ENCODE results near the gene GTF2A2.

Gene GTF2A2

GRCh38 chr15:59594991-59595390, 62.3 kb downstream of the GTF2A2 start:
- no peak overlapping the region for H3K27ac Mint-ChIP-seq
- H3K4me3 Mint-ChIP-seq: no peak overlapping the region
- H3K9me3 Mint-ChIP-seq: peaks cover 0 to 2% of the 10 kb centered on the region in 2 donors
- H3K27me3 Mint-ChIP-seq: peaks cover 13% of the 10 kb centered on the region
- ATAC-seq: no peak
- peaks cover 15% of the 10 kb centered on the region for H3K4me1 Mint-ChIP-seq
- DNase-seq: no peak

DNA sequence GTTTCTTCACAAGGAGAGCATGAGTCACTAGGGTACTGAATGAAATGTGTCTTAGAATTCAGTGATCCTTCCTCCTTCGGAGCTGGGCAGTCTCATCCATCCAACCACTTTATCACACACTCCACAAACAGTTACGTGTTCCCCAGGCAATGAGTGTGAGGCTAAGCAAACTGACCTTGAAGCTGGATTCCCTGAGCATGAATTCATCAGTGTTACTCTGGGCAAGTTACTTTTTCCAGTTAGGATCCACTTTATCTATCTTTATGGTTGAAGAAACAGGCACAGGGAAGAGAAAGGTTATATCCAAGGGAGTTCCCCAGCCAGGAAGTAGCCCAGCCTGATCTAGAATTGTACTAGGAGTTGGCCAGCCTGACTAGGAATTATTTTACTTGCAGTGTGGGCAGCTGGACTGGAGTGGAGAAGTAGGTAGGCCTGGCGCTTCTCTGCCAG, 62.8 kb downstream of the GTF2A2 start:
- Mint-ChIP-seq H3K27ac (no peak overlapping the region), H3K9me3 (no peaks in the 10 kb centered on the region), H3K4me3 (no peak overlapping the region), H3K27me3 (peaks cover 10% of the 10 kb centered on the region), H3K4me1 (peaks cover 20% of the 10 kb centered on the region)
- ATAC-seq: no peak
- DNase-seq: no peak

DNA sequence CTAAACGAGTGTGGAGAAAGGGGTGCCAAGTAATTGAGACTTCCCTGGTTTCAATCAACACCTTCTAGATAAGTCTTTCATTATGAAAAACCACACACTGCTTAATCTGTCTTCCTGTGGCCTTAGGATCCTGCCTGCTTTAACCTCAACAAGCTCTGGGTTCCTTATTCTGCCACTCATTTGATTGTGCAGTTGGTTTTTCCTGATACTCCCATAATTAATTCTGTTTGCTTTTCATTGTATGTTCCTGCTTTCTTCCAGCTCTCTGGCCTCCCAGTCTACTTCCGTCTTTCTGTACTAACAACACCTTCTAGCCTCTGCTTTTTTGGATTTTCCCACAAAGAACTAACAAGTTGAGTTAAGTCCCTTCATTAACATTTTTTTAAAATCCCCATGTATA, 66.0 kb downstream of the GTF2A2 start:
- DNase-seq (no peak), ATAC-seq (no peak)
- no peak overlapping the region for H3K27ac Mint-ChIP-seq
- H3K4me3 Mint-ChIP-seq: no peak overlapping the region
- no peaks in the 10 kb centered on the region for H3K9me3 Mint-ChIP-seq
- H3K27me3 Mint-ChIP-seq: no peaks in the 10 kb centered on the region
- peaks cover 20% of the 10 kb centered on the region for H3K4me1 Mint-ChIP-seq

DNA sequence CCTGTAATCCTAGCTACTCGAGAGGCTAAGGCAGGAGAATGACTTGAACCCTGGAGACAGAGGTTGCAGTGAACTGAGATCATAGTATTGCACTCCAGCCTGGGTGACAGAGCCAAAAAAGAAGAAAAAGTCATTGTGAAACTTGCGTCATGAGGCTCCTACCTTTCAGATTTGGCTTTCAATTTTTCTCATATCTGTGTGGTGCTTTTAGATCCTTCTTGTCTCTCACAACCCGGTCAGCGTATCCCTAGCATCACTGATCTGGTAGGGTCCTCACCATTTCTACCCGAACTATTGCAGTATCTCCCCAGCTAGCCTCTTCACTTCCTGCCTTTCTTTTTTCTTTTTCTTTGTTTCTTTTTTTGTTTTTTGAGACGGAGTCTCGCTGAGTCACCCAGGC, 67.3 kb downstream of the GTF2A2 start:
- Mint-ChIP-seq H3K9me3 (no peaks in the 10 kb centered on the region), H3K27me3 (no peaks in the 10 kb centered on the region), H3K4me3 (no peak overlapping the region), H3K27ac (no peak overlapping the region), H3K4me1 (peaks cover 20% of the 10 kb centered on the region)
- no peak for DNase-seq
- ATAC-seq: peak; percentile 54

Data from stimulated activated naive CD8-positive, alpha-beta T cell treated with anti-CD3 and anti-CD28 coated beads, Interleukin-15, amount 100 ng/mL, for 72 hours (primary cell).